ENCODE measurements around the gene CAMK2D.

- TF ChIP-seq, protein P1, sequence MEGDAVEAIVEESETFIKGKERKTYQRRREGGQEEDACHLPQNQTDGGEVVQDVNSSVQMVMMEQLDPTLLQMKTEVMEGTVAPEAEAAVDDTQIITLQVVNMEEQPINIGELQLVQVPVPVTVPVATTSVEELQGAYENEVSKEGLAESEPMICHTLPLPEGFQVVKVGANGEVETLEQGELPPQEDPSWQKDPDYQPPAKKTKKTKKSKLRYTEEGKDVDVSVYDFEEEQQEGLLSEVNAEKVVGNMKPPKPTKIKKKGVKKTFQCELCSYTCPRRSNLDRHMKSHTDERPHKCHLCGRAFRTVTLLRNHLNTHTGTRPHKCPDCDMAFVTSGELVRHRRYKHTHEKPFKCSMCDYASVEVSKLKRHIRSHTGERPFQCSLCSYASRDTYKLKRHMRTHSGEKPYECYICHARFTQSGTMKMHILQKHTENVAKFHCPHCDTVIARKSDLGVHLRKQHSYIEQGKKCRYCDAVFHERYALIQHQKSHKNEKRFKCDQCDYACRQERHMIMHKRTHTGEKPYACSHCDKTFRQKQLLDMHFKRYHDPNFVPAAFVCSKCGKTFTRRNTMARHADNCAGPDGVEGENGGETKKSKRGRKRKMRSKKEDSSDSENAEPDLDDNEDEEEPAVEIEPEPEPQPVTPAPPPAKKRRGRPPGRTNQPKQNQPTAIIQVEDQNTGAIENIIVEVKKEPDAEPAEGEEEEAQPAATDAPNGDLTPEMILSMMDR (IDR thresholded peaks at IDR 0.05; ENCODE audit: poor library complexity) = no peak
- no peak for TF ChIP-seq EZH2 (IDR thresholded peaks at IDR 0.05; ENCODE audit: borderline replicate concordance)
- TF ChIP-seq EZH2phosphoT487 (IDR thresholded peaks at IDR 0.05; ENCODE audit: low read depth, severe bottlenecking, unreplicated experiment) = no peak
These were observed 356.7 kb downstream of the CAMK2D start for GRCh38 chr4:113404841-113405240.

Measured in hepatocyte (in vitro differentiated cells).